Measurements from ENCODE around the gene PID1.

PID1 gene

DNA sequence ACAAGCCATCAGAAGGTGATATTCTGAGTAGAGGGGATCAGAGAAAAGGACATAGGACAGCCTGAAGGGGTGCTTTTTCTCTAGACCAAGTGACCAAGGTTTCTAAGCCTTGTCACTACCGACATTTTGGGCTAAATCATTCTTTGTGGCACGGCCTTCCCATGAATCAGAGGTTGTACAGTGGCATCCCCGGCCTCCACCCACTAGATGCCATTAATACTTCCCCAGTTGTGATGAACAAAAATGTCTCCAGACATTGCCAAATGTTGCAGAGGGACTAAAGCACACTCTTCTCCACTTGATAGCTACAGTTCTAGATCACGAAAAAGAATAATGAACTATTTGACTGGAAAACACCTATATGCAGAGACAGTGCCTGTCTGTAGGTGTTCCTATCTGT lies 143.6 kb downstream of the PID1 start:
- H3K36me3 ChIP-seq (ENCODE audit: insufficient read depth, insufficient read length, low read length), result no peaks in the 10 kb centered on the region
- no peak overlapping the region for H3K9ac ChIP-seq (ENCODE audit: insufficient read length, low read depth)
- H3K27me3 ChIP-seq (ENCODE audit: insufficient read depth, insufficient read length), result no peaks in the 10 kb centered on the region
- TF ChIP-seq SUZ12 (IDR thresholded peaks at IDR 0.05; ENCODE audit: extremely low read depth, insufficient read depth, insufficient read length), result no peak
- TF ChIP-seq YY1 (IDR thresholded peaks at IDR 0.05; ENCODE audit: insufficient read depth, insufficient read length), result no peak
- no peaks in the 10 kb centered on the region for H3K4me1 ChIP-seq (ENCODE audit: insufficient read depth, insufficient read length)
- H3K4me3 ChIP-seq (ENCODE audit: insufficient read length, low read depth), result no peak overlapping the region
- no peaks in the 10 kb centered on the region for H3K9me3 ChIP-seq (ENCODE audit: insufficient read depth, low read length)
- DNase-seq (ENCODE audit: low read depth, low spot score), result no peak

DNA sequence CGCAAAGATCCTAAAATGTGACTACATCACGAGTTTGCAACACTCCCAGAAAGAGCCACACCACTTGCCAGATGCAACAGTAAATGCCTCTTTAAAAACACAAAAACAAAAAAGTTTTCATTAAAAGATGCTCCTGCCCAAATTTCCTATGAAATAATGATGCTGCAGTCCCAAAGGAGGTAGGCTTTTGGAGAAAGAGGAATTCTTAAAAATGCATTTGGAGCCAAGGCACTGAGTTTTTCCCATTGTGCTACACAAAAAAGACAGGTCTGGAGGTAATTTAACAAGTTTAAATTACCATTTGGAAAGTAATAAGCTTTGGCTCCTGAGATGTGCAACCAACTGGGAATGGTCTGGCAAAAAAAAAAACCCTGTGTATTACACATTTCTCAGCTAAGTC lies 145.0 kb downstream of the PID1 start:
- no peaks in the 10 kb centered on the region for H3K36me3 ChIP-seq (ENCODE audit: insufficient read depth, insufficient read length, low read length)
- H3K4me1 ChIP-seq (ENCODE audit: insufficient read depth, insufficient read length), result no peaks in the 10 kb centered on the region
- no peak for TF ChIP-seq SUZ12 (IDR thresholded peaks at IDR 0.05; ENCODE audit: extremely low read depth, insufficient read depth, insufficient read length)
- no peak for TF ChIP-seq YY1 (IDR thresholded peaks at IDR 0.05; ENCODE audit: insufficient read depth, insufficient read length)
- TF ChIP-seq ZNF274 (IDR thresholded peaks at IDR 0.05; ENCODE audit: low read depth, low read length), result no peak
- H3K9ac ChIP-seq (ENCODE audit: insufficient read length, low read depth), result no peak overlapping the region
- DNase-seq (ENCODE audit: low read depth, low spot score), result no peak
- no peak overlapping the region for H3K4me3 ChIP-seq (ENCODE audit: insufficient read length, low read depth)
- H3K9me3 ChIP-seq (ENCODE audit: insufficient read depth, low read length), result no peaks in the 10 kb centered on the region
- no peaks in the 10 kb centered on the region for H3K27me3 ChIP-seq (ENCODE audit: insufficient read depth, insufficient read length)

- H3K4me3 ChIP-seq (ENCODE audit: insufficient read length, low read depth), result no peak overlapping the region
- no peak for TF ChIP-seq YY1 (IDR thresholded peaks at IDR 0.05; ENCODE audit: insufficient read depth, insufficient read length)
- no peak for TF ChIP-seq SUZ12 (IDR thresholded peaks at IDR 0.05; ENCODE audit: extremely low read depth, insufficient read depth, insufficient read length)
- no peak for TF ChIP-seq ZNF274 (IDR thresholded peaks at IDR 0.05; ENCODE audit: low read depth, low read length)
- DNase-seq (ENCODE audit: low read depth, low spot score), result no peak
- H3K9ac ChIP-seq (ENCODE audit: insufficient read length, low read depth), result no peak overlapping the region
- no peaks in the 10 kb centered on the region for H3K36me3 ChIP-seq (ENCODE audit: insufficient read depth, insufficient read length, low read length)
- no peaks in the 10 kb centered on the region for H3K4me1 ChIP-seq (ENCODE audit: insufficient read depth, insufficient read length)
- no peaks in the 10 kb centered on the region for H3K9me3 ChIP-seq (ENCODE audit: insufficient read depth, low read length)
- H3K27me3 ChIP-seq (ENCODE audit: insufficient read depth, insufficient read length), result no peaks in the 10 kb centered on the region
These were observed 147.0 kb downstream of the PID1 start for GRCh38 chr2:229124136-229124535.

DNA sequence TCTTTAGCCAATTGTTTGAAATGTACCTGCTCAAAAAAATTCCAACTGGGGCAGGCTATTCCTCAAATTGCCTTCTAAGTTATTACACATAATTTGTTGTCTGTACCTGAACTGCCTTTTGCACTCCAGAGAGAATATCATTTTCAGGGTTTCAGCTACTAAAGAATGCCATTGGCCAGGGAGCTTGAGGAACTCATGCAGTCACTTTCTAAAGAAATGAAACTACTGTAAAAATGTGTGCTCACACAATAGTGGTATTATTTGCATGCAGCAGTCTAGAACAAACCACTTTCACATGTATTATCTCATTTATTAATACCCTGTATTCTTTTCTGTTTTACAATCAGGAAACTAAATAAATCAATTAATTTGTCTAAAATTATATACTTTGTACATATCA lies 152.2 kb downstream of the PID1 start:
- no peak overlapping the region for H3K4me3 ChIP-seq (ENCODE audit: insufficient read length, low read depth)
- H3K9ac ChIP-seq (ENCODE audit: insufficient read length, low read depth), result no peak overlapping the region
- H3K27me3 ChIP-seq (ENCODE audit: insufficient read depth, insufficient read length), result no peaks in the 10 kb centered on the region
- H3K4me1 ChIP-seq (ENCODE audit: insufficient read depth, insufficient read length), result no peaks in the 10 kb centered on the region
- no peak for DNase-seq (ENCODE audit: low read depth, low spot score)
- no peaks in the 10 kb centered on the region for H3K36me3 ChIP-seq (ENCODE audit: insufficient read depth, insufficient read length, low read length)
- H3K9me3 ChIP-seq (ENCODE audit: insufficient read depth, low read length), result no peaks in the 10 kb centered on the region
- TF ChIP-seq ZNF274 (IDR thresholded peaks at IDR 0.05; ENCODE audit: low read depth, low read length) (no peak), SUZ12 (IDR thresholded peaks at IDR 0.05; ENCODE audit: extremely low read depth, insufficient read depth, insufficient read length) (no peak), YY1 (IDR thresholded peaks at IDR 0.05; ENCODE audit: insufficient read depth, insufficient read length) (no peak)

DNA sequence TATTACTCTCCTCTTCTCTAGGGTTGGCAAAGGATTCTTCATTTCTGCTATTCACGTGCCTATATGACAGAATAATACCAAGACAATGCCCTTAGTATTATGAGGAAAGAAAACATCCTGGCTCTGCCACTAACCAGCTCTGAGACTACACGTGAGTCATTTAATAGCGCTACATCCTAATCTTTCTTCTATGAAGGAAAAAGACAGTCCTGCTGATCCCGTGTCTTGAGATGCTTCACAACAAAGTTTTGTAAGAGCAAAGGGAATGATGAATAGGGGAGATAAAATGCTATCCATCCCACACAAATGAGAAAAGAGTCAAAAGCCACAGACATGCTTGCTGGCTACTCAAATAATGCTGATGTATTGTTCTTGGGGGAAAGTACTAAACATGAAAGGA lies 152.8 kb downstream of the PID1 start:
- Histone ChIP-seq H3K27me3 (ENCODE audit: insufficient read depth, insufficient read length) (no peaks in the 10 kb centered on the region), H3K9ac (ENCODE audit: insufficient read length, low read depth) (no peak overlapping the region), H3K4me1 (ENCODE audit: insufficient read depth, insufficient read length) (no peaks in the 10 kb centered on the region), H3K4me3 (ENCODE audit: insufficient read length, low read depth) (no peak overlapping the region), H3K36me3 (ENCODE audit: insufficient read depth, insufficient read length, low read length) (no peaks in the 10 kb centered on the region), H3K9me3 (ENCODE audit: insufficient read depth, low read length) (no peaks in the 10 kb centered on the region)
- TF ChIP-seq ZNF274 (IDR thresholded peaks at IDR 0.05; ENCODE audit: low read depth, low read length), result no peak
- TF ChIP-seq YY1 (IDR thresholded peaks at IDR 0.05; ENCODE audit: insufficient read depth, insufficient read length), result no peak
- TF ChIP-seq SUZ12 (IDR thresholded peaks at IDR 0.05; ENCODE audit: extremely low read depth, insufficient read depth, insufficient read length), result no peak
- DNase-seq (ENCODE audit: low read depth, low spot score), result no peak

GRCh38 chr2:229111744-229112143 lies 159.3 kb downstream of the PID1 start:
- no peaks in the 10 kb centered on the region for H3K36me3 ChIP-seq (ENCODE audit: insufficient read depth, insufficient read length, low read length)
- H3K9me3 ChIP-seq (ENCODE audit: insufficient read depth, low read length), result no peaks in the 10 kb centered on the region
- DNase-seq (ENCODE audit: low read depth, low spot score), result no peak

GRCh38 chr2:229109195-229109594 lies 161.9 kb downstream of the PID1 start:
- Histone ChIP-seq H3K4me1 (ENCODE audit: insufficient read depth, insufficient read length) (no peaks in the 10 kb centered on the region), H3K27me3 (ENCODE audit: insufficient read depth, insufficient read length) (no peaks in the 10 kb centered on the region), H3K9ac (ENCODE audit: insufficient read length, low read depth) (no peak overlapping the region), H3K9me3 (ENCODE audit: insufficient read depth, low read length) (no peaks in the 10 kb centered on the region), H3K4me3 (ENCODE audit: insufficient read length, low read depth) (no peak overlapping the region), H3K36me3 (ENCODE audit: insufficient read depth, insufficient read length, low read length) (no peaks in the 10 kb centered on the region)
- TF ChIP-seq YY1 (IDR thresholded peaks at IDR 0.05; ENCODE audit: insufficient read depth, insufficient read length) (no peak), SUZ12 (IDR thresholded peaks at IDR 0.05; ENCODE audit: extremely low read depth, insufficient read depth, insufficient read length) (no peak), ZNF274 (IDR thresholded peaks at IDR 0.05; ENCODE audit: low read depth, low read length) (no peak)
- no peak for DNase-seq (ENCODE audit: low read depth, low spot score)

More at GRCh38 chr2:229111744-229112143, 159.3 kb downstream of the PID1 start:
- Histone ChIP-seq H3K4me1 (ENCODE audit: insufficient read depth, insufficient read length) (no peaks in the 10 kb centered on the region), H3K9ac (ENCODE audit: insufficient read length, low read depth) (no peak overlapping the region), H3K27me3 (ENCODE audit: insufficient read depth, insufficient read length) (no peaks in the 10 kb centered on the region), H3K4me3 (ENCODE audit: insufficient read length, low read depth) (no peak overlapping the region)
- no peak for TF ChIP-seq SUZ12 (IDR thresholded peaks at IDR 0.05; ENCODE audit: extremely low read depth, insufficient read depth, insufficient read length)
- no peak for TF ChIP-seq ZNF274 (IDR thresholded peaks at IDR 0.05; ENCODE audit: low read depth, low read length)
- TF ChIP-seq YY1 (IDR thresholded peaks at IDR 0.05; ENCODE audit: insufficient read depth, insufficient read length), result no peak

DNA sequence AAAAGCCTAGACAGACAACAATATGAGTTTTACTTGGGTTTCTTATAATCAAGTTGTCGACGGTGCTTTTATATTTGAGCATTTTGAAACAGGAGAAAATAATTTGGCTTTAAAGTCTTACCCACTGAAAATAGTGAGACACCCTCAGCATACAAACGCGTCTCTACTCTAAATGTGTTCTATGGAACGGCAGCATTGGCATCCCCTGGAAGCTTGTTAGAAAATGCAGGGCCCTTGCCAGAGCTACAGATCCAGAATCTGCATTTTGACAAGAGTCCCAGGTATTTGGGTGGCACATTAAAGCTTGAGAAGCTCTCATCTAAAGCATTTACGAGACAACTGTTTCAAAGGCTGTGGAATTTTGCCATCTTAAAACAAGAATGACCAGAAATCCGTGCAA lies 163.5 kb downstream of the PID1 start:
- H3K4me3 ChIP-seq (ENCODE audit: insufficient read length, low read depth), result no peak overlapping the region
- H3K27me3 ChIP-seq (ENCODE audit: insufficient read depth, insufficient read length), result no peaks in the 10 kb centered on the region
- no peaks in the 10 kb centered on the region for H3K36me3 ChIP-seq (ENCODE audit: insufficient read depth, insufficient read length, low read length)
- H3K9me3 ChIP-seq (ENCODE audit: insufficient read depth, low read length), result no peaks in the 10 kb centered on the region
- DNase-seq (ENCODE audit: low read depth, low spot score), result no peak
- no peak overlapping the region for H3K9ac ChIP-seq (ENCODE audit: insufficient read length, low read depth)
- no peak for TF ChIP-seq SUZ12 (IDR thresholded peaks at IDR 0.05; ENCODE audit: extremely low read depth, insufficient read depth, insufficient read length)
- TF ChIP-seq YY1 (IDR thresholded peaks at IDR 0.05; ENCODE audit: insufficient read depth, insufficient read length), result no peak
- TF ChIP-seq ZNF274 (IDR thresholded peaks at IDR 0.05; ENCODE audit: low read depth, low read length), result no peak
- H3K4me1 ChIP-seq (ENCODE audit: insufficient read depth, insufficient read length), result no peaks in the 10 kb centered on the region
